HG02973 (cell line): ENCODE measurements around the gene FTO.

Experiments used
- ATAC-seq: cut with Tn5 transposase; IDR thresholded peaks from one replicate; pipeline ENCODE4 v1.9.1; 2021; ENCODE audit warnings: moderate library complexity; ENCODE audit not compliant: unreplicated experiment

FTO gene

GRCh38 chr16:53708490-53708889 lies 4.5 kb downstream of the FTO start:
- no peak for ATAC-seq

GRCh38 chr16:53711390-53711789 lies 7.4 kb downstream of the FTO start:
- ATAC-seq = no peak

- ATAC-seq = no peak
These were observed 8.1 kb downstream of the FTO start for GRCh38 chr16:53712065-53712464.

GRCh38 chr16:53713403-53714204 lies 9.6 kb downstream of the FTO start:
- no peak for ATAC-seq

- no peak for ATAC-seq
These were observed 10.5 kb downstream of the FTO start for GRCh38 chr16:53714205-53715022.

- no peak for ATAC-seq
These were observed 11.0 kb downstream of the FTO start for GRCh38 chr16:53715023-53715384.

GRCh38 chr16:53717577-53717976 lies 13.6 kb downstream of the FTO start:
- no peak for ATAC-seq

GRCh38 chr16:53721017-53721416 lies 17.1 kb downstream of the FTO start:
- ATAC-seq = no peak

- ATAC-seq = no peak
These were observed 22.7 kb downstream of the FTO start for GRCh38 chr16:53726625-53727024.

GRCh38 chr16:53730693-53731092 lies 26.7 kb downstream of the FTO start:
- no peak for ATAC-seq

GRCh38 chr16:53732296-53732929 lies 28.5 kb downstream of the FTO start:
- ATAC-seq = no peak

GRCh38 chr16:53734908-53735307 lies 31.0 kb downstream of the FTO start:
- no peak for ATAC-seq

- no peak for ATAC-seq
These were observed 32.3 kb downstream of the FTO start for GRCh38 chr16:53736297-53736696.

- ATAC-seq = no peak
These were observed 33.6 kb downstream of the FTO start for GRCh38 chr16:53737552-53737951.

- ATAC-seq = no peak
These were observed 36.5 kb downstream of the FTO start for GRCh38 chr16:53740476-53740875.

- ATAC-seq = no peak
These were observed 37.1 kb downstream of the FTO start for GRCh38 chr16:53740933-53741531.

GRCh38 chr16:53741546-53741945 lies 37.6 kb downstream of the FTO start:
- no peak for ATAC-seq

GRCh38 chr16:53743149-53743566 lies 39.2 kb downstream of the FTO start:
- ATAC-seq = no peak

- no peak for ATAC-seq
These were observed 40.5 kb downstream of the FTO start for GRCh38 chr16:53744449-53744848.

GRCh38 chr16:53745086-53745485 lies 41.1 kb downstream of the FTO start:
- no peak for ATAC-seq

- ATAC-seq = no peak
These were observed 41.9 kb downstream of the FTO start for GRCh38 chr16:53745753-53746266.
